Transverse colon (tissue), 4 donors: ENCODE results near the gene MAPK1. TPM values are rescaled to one million over a fixed set of nuclear protein-coding genes. Genes with fewer than 3 reads are reported as not detected.

Source experiments
- DNase-seq: peaks from one replicate; pipeline ENCODE4 v3.0.0-alpha.2; 2019
- H3K27ac ChIP-seq, 4 donors: fragments of 200-600 bp; sonication (generic); 2 replicates each; pipeline ENCODE4 v1.5.1; 2016 to 2018; ENCODE audit warnings: inconsistent platforms in 4 of 4
- H3K27me3 ChIP-seq: fragments of 200-600 bp; sonication (generic); 2 replicates; pipeline ENCODE4 v1.5.1; 2017; ENCODE audit warnings: inconsistent platforms
- H3K36me3 ChIP-seq, 4 donors: fragments of 200-600 bp; sonication (generic); 2 replicates each; pipeline ENCODE4 v1.5.1; 2017 to 2019; ENCODE audit warnings: inconsistent platforms in 4 of 4
- H3K4me1 ChIP-seq, 4 donors: fragments of 200-600 bp; sonication (generic); 2 replicates each; pipeline ENCODE4 v1.5.1; 2017 to 2020; ENCODE audit warnings: inconsistent platforms in 4 of 4
- H3K4me3 ChIP-seq, 4 donors: fragments of 200-600 bp; sonication (generic); 1 replicate in 1 of 4; 2 replicates in 3 of 4; pipeline versions ENCODE4 v1.5.1 to v1.6.1; 2017 to 2019; ENCODE audit warnings: inconsistent platforms in 4 of 4
- H3K9me3 ChIP-seq, 2 donors: fragments of 200-600 bp; sonication (generic); 2 replicates each; pipeline ENCODE4 v1.5.1; 2017 to 2019; ENCODE audit warnings: inconsistent platforms in 2 of 2
- EP300 ChIP-seq: sonication (generic); formaldehyde crosslinking; IDR thresholded peaks from one replicate; pipeline ENCODE4 v1.6.1; 2017; ENCODE audit warnings: antibody characterized with exemption, low read depth
- POLR2A ChIP-seq: fragments of 450-650 bp; IDR thresholded peaks from one replicate; pipeline ENCODE4 v1.6.1; 2016; ENCODE audit warnings: antibody characterized with exemption, mild to moderate bottlenecking, moderate library complexity
- POLR2AphosphoS5 ChIP-seq, 3 donors: sonication (generic); formaldehyde crosslinking; IDR thresholded peaks; one replicate each; pipeline ENCODE4 v1.6.1; 2016; ENCODE audit warnings: antibody characterized with exemption in 3 of 3
- WGBS, 2 donors: methylation state at CpG; one replicate each; pipeline ENCODE4 v1.1.5; 2018; ENCODE audit warnings: low coverage in 1 of 2; 5-methylcytosine and 5-hydroxymethylcytosine counted together
- in situ Hi-C, 4 donors: fragments of 200-750 bp; cut with MboI; loops; one replicate each; pipeline versions ENCODE4 v1.15.0 to v1.15.1; 2017; ENCODE audit warnings: low sequenced_read_pairs in 3 of 4, low pct_ligation_motif_present in 1 of 4, low pct_unique_long_range_greater_than_20kb in 1 of 4
- intact Hi-C: fragments of 100-400 bp; cut with DNase I; formaldehyde crosslinking; loops from one replicate; pipeline ENCODE4 v1.15.1; 2023; ENCODE audit warnings: low total_unique reads
- total RNA-seq, 4 donors: library from RNA; depleted of rRNA; stranded (reverse); fragments of >200 nt; gene quantifications; one replicate each; pipeline ENCODE4 v1.1.0, GENCODE V29; 2016
- TF ChIP-seq, protein P1 (sequence below), 5 experiments: fragments of 200-600 bp in 3 of 5; fragments of 450-650 bp in 2 of 5; sonication (generic) in 3 of 5; IDR thresholded peaks; 1 replicate in 2 of 5; 2 replicates in 3 of 5; pipeline ENCODE4 v1.5.1; 2016 to 2017; ENCODE audit warnings: antibody characterized with exemption in 5 of 5, inconsistent platforms in 3 of 5, mild to moderate bottlenecking in 2 of 5, moderate library complexity in 1 of 5

MAPK1 gene
- total RNA-seq, 4 donors from 2014 or later: 37.1 to 303 (median 57.0) TPM

DNA sequence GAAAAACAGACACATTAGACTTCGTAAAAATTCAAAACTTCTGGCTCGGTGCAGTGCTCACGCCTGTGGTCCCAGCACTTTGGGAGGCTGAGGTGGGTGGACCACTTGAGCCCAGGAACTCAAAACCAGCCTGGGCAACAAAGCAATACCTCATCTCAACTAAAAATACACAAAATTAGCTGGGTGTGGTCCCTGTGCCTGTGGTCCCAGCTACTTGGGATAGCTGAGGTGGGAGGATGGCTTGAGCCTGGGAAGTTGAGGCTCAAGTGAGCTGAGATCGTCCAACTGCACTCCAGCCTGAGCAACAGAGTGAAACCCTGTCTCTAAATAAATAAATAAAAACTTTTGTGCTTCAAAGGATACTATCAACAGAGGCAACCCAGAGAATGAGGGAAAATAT lies 155.6 kb downstream of the MAPK1 start:
- WGBS, 2 donors: 83 to 100% methylated on average over 4 of the region's 4 CpGs
- Histone ChIP-seq H3K4me1 (peaks cover 0 to 18% (median 0%) of the 10 kb centered on the region in 4 donors), H3K9me3 (no peaks in the 10 kb centered on the region), H3K4me3 (no peak overlapping the region), H3K27me3 (no peaks in the 10 kb centered on the region), H3K27ac (no peak overlapping the region), H3K36me3 (no peaks in the 10 kb centered on the region)
- TF ChIP-seq EP300 (no peak), POLR2A (no peak), POLR2AphosphoS5 (IDR thresholded peaks at IDR 0.05) (no peak)
- TF ChIP-seq, protein P1, sequence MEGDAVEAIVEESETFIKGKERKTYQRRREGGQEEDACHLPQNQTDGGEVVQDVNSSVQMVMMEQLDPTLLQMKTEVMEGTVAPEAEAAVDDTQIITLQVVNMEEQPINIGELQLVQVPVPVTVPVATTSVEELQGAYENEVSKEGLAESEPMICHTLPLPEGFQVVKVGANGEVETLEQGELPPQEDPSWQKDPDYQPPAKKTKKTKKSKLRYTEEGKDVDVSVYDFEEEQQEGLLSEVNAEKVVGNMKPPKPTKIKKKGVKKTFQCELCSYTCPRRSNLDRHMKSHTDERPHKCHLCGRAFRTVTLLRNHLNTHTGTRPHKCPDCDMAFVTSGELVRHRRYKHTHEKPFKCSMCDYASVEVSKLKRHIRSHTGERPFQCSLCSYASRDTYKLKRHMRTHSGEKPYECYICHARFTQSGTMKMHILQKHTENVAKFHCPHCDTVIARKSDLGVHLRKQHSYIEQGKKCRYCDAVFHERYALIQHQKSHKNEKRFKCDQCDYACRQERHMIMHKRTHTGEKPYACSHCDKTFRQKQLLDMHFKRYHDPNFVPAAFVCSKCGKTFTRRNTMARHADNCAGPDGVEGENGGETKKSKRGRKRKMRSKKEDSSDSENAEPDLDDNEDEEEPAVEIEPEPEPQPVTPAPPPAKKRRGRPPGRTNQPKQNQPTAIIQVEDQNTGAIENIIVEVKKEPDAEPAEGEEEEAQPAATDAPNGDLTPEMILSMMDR (IDR thresholded peaks at IDR 0.05): no peak
- intact Hi-C loops (no loop called here), in situ Hi-C loops (loop anchor here (5.0 to 25.0 kb wide), 4 partner anchors 125 to 233 kb away; no protein-coding TSS in a partner anchor)
- DNase-seq: no peak

GRCh38 chr22:21710156-21710555 lies 157.3 kb downstream of the MAPK1 start:
- in situ Hi-C loops: loop anchor here (5.0 to 25.0 kb wide), 4 partner anchors 123 to 235 kb away; no protein-coding TSS in a partner anchor
- TF ChIP-seq POLR2AphosphoS5 (IDR thresholded peaks at IDR 0.05) (no peak), POLR2A (no peak), EP300 (no peak)
- TF ChIP-seq, protein P1 (IDR thresholded peaks at IDR 0.05): no peak
- Histone ChIP-seq H3K27ac (no peak overlapping the region), H3K27me3 (no peaks in the 10 kb centered on the region), H3K9me3 (no peaks in the 10 kb centered on the region), H3K36me3 (no peaks in the 10 kb centered on the region), H3K4me3 (no peak overlapping the region), H3K4me1 (peaks cover 0 to 18% (median 0%) of the 10 kb centered on the region in 4 donors)
- 78 to 83% methylated on average over 2 to 7 of the region's 7 CpGs for WGBS, 2 donors
- no peak for DNase-seq
- intact Hi-C loops: no loop called here

DNA sequence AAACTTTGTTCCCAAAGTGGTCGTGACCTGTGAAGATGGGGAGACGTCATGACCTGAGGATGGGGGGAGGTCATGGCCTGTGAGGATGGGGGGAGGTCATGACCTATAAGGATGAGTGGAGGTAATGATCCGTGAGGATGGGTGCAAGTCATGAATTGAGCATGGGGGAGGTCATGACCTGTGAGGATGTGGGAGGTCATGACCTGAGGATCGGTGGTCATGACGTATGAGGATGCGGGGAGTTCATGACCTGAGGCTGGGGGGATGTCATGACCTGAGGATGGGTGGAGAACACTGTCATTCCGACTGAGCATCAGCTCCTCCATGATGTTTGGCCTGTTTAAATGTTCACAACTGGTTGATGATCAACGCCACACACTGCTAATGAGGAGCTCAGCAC lies 157.8 kb downstream of the MAPK1 start:
- in situ Hi-C loops: loop anchor here (5.0 to 25.0 kb wide), 4 partner anchors 122 to 235 kb away; no protein-coding TSS in a partner anchor

DNA sequence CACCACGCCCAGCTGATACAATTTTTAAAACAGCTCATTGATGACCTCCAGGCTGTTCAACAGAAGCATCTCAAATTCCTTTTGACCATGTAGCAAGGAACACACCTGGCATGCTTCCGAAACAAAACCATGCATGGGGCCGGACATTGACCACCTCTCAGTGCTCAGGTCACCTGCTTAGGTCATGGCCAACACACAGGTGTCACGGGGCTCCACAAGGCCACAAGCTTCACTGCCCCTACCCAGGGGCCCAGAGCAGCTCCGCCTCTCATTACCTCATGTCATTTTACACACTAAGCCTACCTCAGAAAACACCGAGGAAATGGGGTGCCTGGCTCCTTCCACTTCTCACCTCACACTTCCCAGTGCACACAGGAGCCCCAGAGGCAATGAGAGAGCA lies 158.5 kb downstream of the MAPK1 start:
- H3K36me3 ChIP-seq: no peaks in the 10 kb centered on the region
- no peak overlapping the region for H3K27ac ChIP-seq
- no peak overlapping the region for H3K4me3 ChIP-seq
- in situ Hi-C loops (loop anchor here in 2 of 4 donors (25.0 kb wide), 2 partner anchors 122 to 228 kb away; no protein-coding TSS in a partner anchor), intact Hi-C loops (loop anchor here (5.0 kb wide), 1 partner anchor 238 kb away; no protein-coding TSS in a partner anchor)
- no peaks in the 10 kb centered on the region for H3K9me3 ChIP-seq
- 93 to 100% methylated on average over 2 to 6 of the region's 6 CpGs for WGBS, 2 donors
- DNase-seq: no peak
- H3K4me1 ChIP-seq: peaks cover 0 to 18% (median 0%) of the 10 kb centered on the region in 4 donors
- no peaks in the 10 kb centered on the region for H3K27me3 ChIP-seq
- TF ChIP-seq EP300 (no peak), POLR2AphosphoS5 (IDR thresholded peaks at IDR 0.05) (no peak), POLR2A (no peak)
- TF ChIP-seq, protein P1 (IDR thresholded peaks at IDR 0.05): no peak

More for the DNA sequence above, 157.8 kb downstream of the MAPK1 start:
- 66 to 86% methylated on average over 6 to 8 of the region's 8 CpGs for WGBS, 2 donors
- peaks cover 0 to 18% (median 0%) of the 10 kb centered on the region in 4 donors for H3K4me1 ChIP-seq
- no peaks in the 10 kb centered on the region for H3K27me3 ChIP-seq
- TF ChIP-seq POLR2AphosphoS5 (IDR thresholded peaks at IDR 0.05) (no peak), EP300 (no peak), POLR2A (no peak)
- TF ChIP-seq, protein P1 (IDR thresholded peaks at IDR 0.05): no peak
- no peak overlapping the region for H3K27ac ChIP-seq
- no peaks in the 10 kb centered on the region for H3K9me3 ChIP-seq
- H3K4me3 ChIP-seq: no peak overlapping the region
- intact Hi-C loops: loop anchor here (5.0 kb wide), 1 partner anchor 238 kb away; no protein-coding TSS in a partner anchor
- no peak for DNase-seq
- no peaks in the 10 kb centered on the region for H3K36me3 ChIP-seq
